ENCODE data around the gene CCDC178. TPM values are rescaled to one million over a fixed set of nuclear protein-coding genes. Genes with fewer than 3 reads are reported as not detected.

CCDC178 gene
- polyA plus RNA-seq, 12 donors = 0.19 to 1.4 (median 0.73) TPM; not detected in 2

GRCh38 chr18:32918692-32919250 lies 521.8 kb downstream of the CCDC178 start:
- DNase-seq = no peak

GRCh38 chr18:32915516-32915915 lies 525.0 kb downstream of the CCDC178 start:
- DNase-seq = no peak

DNA sequence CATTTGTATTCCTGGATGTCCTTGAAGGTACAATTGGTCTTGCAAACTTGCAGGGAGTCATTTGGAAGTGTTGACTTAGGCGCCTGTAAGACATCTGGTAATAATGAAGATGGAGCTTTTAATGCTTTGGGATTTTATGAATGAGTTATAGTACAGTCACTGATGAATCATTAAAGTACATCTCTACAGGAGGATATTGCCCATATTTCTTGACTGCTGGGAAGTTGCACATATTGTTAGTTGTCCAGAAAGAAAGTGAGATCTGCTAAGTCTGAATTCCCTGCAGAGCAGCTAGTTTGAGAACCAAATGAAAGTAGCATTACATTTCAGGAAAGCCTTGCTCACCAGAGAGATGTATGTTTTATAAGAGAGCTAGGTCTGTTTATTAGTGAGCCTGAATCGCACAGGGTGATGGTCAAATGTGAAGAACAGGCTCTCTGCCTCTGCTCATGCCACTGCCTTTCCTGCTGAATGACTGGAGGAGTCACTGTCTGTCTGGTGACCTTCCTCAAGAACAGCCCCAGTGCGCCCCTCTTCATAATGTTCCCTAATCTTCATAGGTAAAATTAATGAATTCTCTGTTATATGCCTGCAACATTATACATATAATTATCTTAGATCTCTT lies 528.7 kb downstream of the CCDC178 start:
- DNase-seq = peak; percentile 33

- peak; percentile 26 for DNase-seq
Measured at GRCh38 chr18:32910694-32911296, 529.7 kb downstream of the CCDC178 start.

GRCh38 chr18:32909798-32910561 lies 530.5 kb downstream of the CCDC178 start:
- no peak for DNase-seq

DNA sequence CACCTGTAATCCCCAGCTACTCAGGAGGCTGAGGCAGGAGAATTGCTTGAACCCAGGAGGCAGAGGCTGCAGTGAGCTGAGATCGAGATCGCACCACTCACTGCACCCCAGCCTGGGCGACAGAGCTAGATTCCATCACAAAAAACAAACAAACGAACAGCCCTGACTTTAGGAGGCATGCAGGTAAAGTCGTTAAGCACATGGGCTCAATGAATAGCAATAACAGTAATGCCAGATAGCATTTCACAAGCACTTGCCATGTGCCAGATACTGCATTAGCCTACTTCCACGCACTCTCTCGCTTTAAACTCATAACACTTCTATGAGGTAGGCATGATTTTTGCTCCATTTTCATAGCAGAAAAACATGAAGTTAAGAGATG lies 532.1 kb downstream of the CCDC178 start:
- no peak for DNase-seq

GRCh38 chr18:32907648-32908423 lies 532.7 kb downstream of the CCDC178 start:
- DNase-seq = no peak

- DNase-seq = no peak
Measured at GRCh38 chr18:32907311-32907585, 533.3 kb downstream of the CCDC178 start.

DNA sequence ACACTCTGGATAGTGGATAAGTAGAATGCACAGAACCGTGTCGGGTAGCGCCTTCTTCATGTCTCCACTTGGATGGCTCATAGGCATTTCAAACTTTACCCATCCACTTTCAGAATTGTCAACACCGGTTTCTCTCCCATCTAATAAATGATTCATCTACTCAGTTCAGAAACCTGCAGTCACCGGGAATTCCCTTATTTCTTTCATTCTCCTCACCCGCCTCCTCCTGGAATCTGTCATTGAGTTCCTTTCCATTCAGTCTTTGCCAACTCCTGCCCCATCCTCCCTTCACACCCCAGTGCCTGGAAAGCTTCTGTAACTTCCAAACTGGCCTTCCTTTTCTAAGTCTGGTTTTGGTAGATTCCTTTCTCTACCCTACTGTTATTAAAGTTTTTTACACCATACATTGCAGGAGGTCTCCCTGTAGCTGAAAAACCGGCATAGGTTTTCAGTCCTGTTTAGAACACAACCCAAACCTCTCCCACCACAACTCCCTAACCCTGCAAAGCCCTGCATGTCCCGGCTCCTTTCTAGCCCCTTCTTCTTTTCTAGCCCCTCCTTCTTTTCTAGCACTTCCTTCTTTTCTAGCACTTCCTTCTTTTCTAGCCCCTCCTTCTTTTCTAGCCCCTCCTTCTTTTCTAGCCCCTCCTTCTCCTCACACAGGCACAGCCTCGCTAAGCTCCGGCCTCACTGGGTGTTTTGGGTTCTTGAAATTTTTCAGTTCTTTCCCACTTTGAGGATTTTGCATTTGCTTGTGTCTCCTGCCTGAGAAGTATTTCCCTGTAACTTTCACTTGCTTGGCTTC lies 533.8 kb downstream of the CCDC178 start:
- no peak for DNase-seq

DNA sequence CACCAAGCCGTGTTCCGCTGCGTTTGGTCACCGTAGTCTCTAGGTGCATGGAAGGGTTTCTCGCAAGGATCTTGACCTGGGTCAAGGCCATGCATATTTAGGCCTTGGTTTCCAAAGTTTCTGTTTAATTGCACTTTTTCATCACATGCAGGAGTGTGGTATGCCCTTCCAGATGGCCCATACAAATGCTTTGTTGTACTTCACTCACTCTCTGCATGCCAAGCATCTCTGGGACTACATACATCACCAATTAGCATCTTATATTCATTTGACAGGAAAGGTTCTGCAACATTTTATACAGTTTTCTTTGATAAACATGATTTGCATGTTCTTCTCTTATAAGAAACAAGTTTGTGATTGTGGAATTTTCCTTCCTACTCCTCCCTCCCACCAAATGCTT lies 534.9 kb downstream of the CCDC178 start:
- no peak for DNase-seq

DNA sequence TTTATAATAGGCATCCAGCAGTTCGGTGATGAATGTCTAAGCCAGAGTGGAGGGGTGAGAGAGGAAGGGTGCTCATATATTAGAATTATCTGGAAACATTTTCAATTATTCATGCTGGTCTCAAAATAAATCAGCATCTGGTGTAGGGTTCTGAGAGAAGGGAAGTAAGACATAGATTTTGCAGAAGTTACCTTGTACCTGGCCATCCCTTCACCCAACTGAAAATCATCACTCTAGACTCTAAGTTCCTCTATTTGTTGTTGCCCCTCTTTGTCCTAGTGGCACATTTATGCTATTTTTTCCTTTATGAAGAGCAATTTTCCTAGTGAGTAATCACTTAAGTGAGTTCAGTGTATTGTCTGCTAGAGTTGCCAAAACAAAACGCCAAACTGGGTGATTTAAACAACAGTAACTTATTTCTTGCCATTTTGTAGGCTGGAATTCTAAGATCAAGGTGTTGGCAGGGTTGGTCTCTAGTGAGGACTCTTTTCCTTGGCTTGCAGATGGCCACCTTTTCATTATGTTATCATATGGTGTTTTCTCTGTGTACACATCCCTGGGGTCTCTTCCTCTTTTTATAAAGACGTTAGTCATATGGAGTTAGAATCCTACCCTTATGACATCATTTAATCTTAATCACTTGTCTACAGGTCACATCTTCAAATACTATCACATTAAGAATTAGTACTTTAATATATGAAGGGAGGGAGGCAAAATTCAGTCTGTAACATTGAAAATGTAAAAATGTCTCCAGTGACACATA lies 537.8 kb downstream of the CCDC178 start:
- no peak for DNase-seq

DNA sequence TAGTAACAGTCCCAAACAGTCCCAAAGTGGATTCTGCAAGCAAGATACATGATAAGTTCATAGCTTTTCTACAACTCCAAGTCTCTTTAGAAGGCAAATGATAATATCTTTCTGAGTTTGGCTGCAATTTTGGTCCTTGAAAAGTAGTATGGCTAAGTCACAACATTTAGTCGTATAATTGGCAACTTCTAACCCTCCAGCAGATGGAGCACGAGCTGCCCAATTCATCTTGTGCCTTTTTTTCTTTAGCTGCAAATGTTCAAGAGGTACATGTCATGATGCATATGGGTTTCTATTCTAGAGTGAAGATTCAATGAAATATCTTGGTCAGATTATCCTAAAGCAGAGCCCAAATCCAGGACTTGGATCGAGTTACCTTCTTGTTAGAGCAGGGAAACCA lies 540.7 kb downstream of the CCDC178 start:
- no peak for DNase-seq

DNA sequence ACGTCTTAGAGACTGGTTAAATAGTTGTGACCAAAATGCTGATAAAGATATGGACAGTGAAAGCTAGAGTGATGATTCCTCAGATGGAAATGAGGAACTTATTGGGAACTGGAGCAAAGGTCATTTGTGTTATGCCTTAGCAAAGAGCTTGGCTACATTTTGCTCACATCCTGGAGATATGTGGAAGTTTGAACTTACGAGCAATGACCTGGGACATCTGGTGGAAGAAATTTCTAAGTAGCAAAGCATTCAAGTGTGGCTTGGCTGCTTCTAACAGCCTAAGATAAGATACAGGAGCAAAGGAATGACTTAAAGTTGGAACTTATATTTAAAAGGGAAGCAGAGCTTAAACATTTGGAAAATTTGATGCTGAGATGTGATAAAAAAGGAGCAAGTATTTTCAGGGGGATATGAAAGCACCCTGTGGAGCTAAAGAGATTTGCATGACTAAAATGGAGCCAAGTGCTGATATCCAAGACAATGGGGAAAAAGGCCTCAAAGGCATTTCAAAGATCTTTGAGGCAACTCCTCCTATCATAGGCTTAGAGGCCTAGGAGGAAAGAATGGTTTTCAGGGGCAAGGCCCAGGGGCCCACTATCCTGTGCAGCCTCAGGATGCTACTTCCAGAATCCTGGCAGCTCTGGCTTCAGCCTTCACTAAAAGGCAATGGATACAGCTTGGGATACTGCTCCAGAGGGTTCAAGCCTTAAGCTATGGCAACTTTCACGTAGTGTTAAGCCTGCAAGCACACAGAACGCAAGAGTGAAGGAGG lies 543.6 kb downstream of the CCDC178 start:
- DNase-seq = no peak

- DNase-seq = no peak
Measured at GRCh38 chr18:32893915-32894314, 546.6 kb downstream of the CCDC178 start.

GRCh38 chr18:32891797-32892196 lies 548.7 kb downstream of the CCDC178 start:
- no peak for DNase-seq

DNA sequence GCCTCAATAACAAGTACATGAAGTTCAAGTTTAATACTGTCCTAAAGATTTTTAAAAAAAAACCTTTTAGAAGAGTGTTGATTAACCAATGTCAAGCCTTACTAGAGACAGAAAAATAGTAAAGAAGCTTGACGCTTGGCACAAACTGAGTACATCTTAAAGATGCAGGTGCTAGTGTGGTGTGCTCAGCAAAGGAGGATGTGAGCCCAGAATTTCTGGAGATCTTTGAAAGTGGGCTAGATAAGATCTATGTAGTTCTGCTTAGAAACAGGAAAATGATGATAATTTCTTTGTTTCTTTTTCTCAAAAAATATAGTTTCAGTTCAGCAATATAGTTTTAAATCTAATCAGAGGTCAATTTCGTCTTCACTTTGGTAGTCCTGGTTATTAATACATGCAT lies 549.4 kb downstream of the CCDC178 start:
- no peak for DNase-seq

DNA sequence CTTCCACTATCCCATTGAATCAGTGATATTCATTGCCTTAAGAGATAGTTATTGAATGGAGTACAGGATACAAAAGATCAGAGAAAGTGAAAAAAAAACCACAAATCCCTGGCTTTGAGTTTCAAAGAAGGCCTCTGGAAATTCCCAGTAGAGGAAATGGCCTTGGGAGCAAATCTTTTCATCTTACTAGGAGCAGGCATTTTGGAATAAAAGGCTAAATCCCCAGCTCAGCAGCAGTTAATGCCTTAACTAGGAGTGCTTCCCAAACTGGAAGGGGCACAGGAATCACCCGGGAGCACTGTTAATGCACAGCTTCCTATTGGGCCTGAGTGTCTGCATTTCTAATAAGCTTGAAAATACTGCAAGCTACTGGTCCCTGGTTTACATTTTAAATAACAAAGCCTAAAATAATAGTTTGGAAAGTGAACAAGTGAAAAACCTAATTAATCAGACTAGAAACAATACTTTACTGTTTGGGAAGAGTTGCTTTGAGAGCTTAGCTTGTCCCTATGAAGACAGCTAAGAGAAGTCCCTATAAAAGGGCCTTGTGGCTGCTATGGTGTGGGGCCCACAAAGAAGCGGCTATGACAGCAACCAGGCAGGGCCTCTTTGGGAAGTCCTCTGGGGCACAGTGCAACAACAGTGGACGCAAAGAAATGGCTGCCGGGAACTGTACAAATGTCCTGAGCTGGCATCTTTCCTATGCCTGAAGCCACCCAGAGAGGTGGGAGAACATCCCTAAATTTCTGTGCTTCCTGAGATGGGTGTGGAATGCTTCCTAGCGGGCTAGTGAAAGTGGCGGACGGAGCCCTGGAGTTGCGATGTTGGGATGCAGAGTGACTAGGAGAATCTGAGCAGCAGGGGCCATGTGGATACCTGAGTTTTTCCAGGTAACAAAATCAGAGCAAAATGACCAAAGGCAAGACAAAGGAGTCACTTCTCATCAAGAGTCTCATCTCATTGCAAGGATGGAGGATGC lies 550.6 kb downstream of the CCDC178 start:
- no peak for DNase-seq

DNA sequence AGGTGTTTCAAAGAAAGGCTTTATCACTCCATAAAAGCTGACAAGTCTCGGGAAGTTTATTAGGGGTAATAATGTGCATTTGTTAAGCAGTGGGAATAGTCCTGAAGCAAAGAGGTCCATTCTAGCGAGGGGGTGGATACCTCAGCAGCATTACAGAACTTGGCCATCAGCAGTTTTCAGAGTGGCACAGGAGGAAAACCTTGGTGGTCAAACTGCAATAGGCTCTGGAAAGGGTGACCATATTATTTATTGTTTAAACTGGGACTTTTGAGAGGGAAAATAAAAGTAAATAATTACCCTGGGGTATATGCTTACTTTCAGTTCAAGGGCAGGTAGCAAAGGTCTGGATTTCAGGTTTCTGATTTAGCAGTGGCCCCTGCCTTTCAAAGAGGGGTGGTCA lies 552.2 kb downstream of the CCDC178 start:
- no peak for DNase-seq
